HG02759 (cell line): ENCODE measurements around the gene PARD3.

ENCODE experiments used
- ATAC-seq: cut with Tn5 transposase; IDR thresholded peaks from one replicate; pipeline ENCODE4 v1.9.1; 2021; ENCODE audit warnings: mild to moderate bottlenecking, moderate library complexity; ENCODE audit not compliant: unreplicated experiment

PARD3 gene

GRCh38 chr10:34181553-34182300 lies 633.4 kb downstream of the PARD3 start:
- ATAC-seq, result no peak

GRCh38 chr10:34180749-34181148 lies 634.3 kb downstream of the PARD3 start:
- ATAC-seq, result no peak

GRCh38 chr10:34179280-34179679 lies 635.8 kb downstream of the PARD3 start:
- ATAC-seq, result no peak

GRCh38 chr10:34178756-34179155 lies 636.3 kb downstream of the PARD3 start:
- ATAC-seq, result no peak

- ATAC-seq, result no peak
Measured at GRCh38 chr10:34178196-34178595, 636.9 kb downstream of the PARD3 start.

GRCh38 chr10:34177445-34177844 lies 637.7 kb downstream of the PARD3 start:
- no peak for ATAC-seq

- no peak for ATAC-seq
Measured at GRCh38 chr10:34176351-34176750, 638.7 kb downstream of the PARD3 start.

GRCh38 chr10:34175121-34175520 lies 640.0 kb downstream of the PARD3 start:
- ATAC-seq, result no peak

- no peak for ATAC-seq
Measured at GRCh38 chr10:34172936-34173533, 642.1 kb downstream of the PARD3 start.

GRCh38 chr10:34171957-34172527 lies 643.1 kb downstream of the PARD3 start:
- no peak for ATAC-seq

GRCh38 chr10:34169677-34170076 lies 645.4 kb downstream of the PARD3 start:
- ATAC-seq, result no peak

- ATAC-seq, result no peak
Measured at GRCh38 chr10:34169131-34169530, 646.0 kb downstream of the PARD3 start.

- no peak for ATAC-seq
Measured at GRCh38 chr10:34168439-34168838, 646.7 kb downstream of the PARD3 start.

- no peak for ATAC-seq
Measured at GRCh38 chr10:34166823-34167222, 648.3 kb downstream of the PARD3 start.

- no peak for ATAC-seq
Measured at GRCh38 chr10:34166354-34166753, 648.7 kb downstream of the PARD3 start.

- no peak for ATAC-seq
Measured at GRCh38 chr10:34164029-34164428, 651.1 kb downstream of the PARD3 start.

- no peak for ATAC-seq
Measured at GRCh38 chr10:34163075-34163905, 651.8 kb downstream of the PARD3 start.

GRCh38 chr10:34161777-34162370 lies 653.2 kb downstream of the PARD3 start:
- no peak for ATAC-seq

GRCh38 chr10:34160595-34160994 lies 654.5 kb downstream of the PARD3 start:
- ATAC-seq, result no peak

GRCh38 chr10:34157501-34157900 lies 657.6 kb downstream of the PARD3 start:
- ATAC-seq, result no peak
